ENCODE data around the gene USP31. TPM values are rescaled to one million over a fixed set of nuclear protein-coding genes. Genes with fewer than 3 reads are reported as not detected.

Gene USP31
- total RNA-seq, 1 experiment from 2014 or later, result 11.3 TPM

DNA sequence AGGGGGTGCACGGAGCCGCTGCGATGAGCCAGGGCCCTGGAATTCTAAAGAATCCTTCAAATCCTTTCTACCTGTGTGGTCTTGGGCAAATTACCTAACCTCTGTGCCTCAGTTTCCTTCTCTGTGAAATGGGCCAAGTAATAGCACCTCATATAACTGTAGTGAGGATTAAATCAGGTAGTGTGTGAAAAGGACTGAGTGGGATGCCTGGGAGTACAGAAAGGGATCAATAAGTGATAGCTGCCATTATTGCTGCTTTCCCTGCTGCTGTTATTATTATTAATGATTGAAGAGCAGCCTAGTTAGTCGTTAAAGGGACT, 34.3 kb upstream of the USP31 start:
- DNase-seq, result no peak
- H3K9me3 Mint-ChIP-seq (ENCODE audit: unreplicated experiment), result no peaks in the 10 kb centered on the region
- H3K27me3 Mint-ChIP-seq (ENCODE audit: insufficient read depth, unreplicated experiment), result peaks cover 29% of the 10 kb centered on the region
- no peaks in the 10 kb centered on the region for H3K36me3 ChIP-seq (ENCODE audit: control insufficient read depth, insufficient read depth, low read length)
- TF ChIP-seq CTCF (IDR thresholded peaks at IDR 0.05; ENCODE audit: insufficient read depth in 1 of 2, low read depth in 1 of 2, low read length in 1 of 2, severe bottlenecking in 1 of 2, unreplicated experiment in 1 of 2), result no peak
- H3K36me3 Mint-ChIP-seq (ENCODE audit: insufficient read depth, unreplicated experiment), result no peaks in the 10 kb centered on the region
- H3K4me3 Mint-ChIP-seq (ENCODE audit: unreplicated experiment), result no peak overlapping the region
- H3K4me3 ChIP-seq (ENCODE audit: low read depth, low read length), result no peak overlapping the region
- H3K27me3 ChIP-seq (replicated peaks; ENCODE audit: control insufficient read depth, insufficient read depth, low read length), result peaks cover 5% of the 10 kb centered on the region; the same call in 1 of the 2 replicates
- no peaks in the 10 kb centered on the region for H3K9me3 ChIP-seq
- ChIA-PET POLR2A (no interaction called here), CTCF (interaction anchor here (1.3 kb wide), 1 partner anchor 251 kb away, joined by 4 read pairs; no protein-coding TSS in a partner anchor)
- no TSS peak for BruUV-seq (replicated peaks)
- peaks cover 14% of the 10 kb centered on the region for H3K4me1 Mint-ChIP-seq (ENCODE audit: low read depth, unreplicated experiment)
- intact Hi-C loops (cut with micrococcal nuclease; ENCODE audit: unreplicated experiment), result loop anchor here (10.0 kb wide), 1 partner anchor 111 kb away; no protein-coding TSS in a partner anchor
- peaks cover 6% of the 10 kb centered on the region; the same call in 1 of the 2 replicates for H3K4me1 ChIP-seq
- no peak overlapping the region for H3K27ac Mint-ChIP-seq (ENCODE audit: unreplicated experiment)

DNA sequence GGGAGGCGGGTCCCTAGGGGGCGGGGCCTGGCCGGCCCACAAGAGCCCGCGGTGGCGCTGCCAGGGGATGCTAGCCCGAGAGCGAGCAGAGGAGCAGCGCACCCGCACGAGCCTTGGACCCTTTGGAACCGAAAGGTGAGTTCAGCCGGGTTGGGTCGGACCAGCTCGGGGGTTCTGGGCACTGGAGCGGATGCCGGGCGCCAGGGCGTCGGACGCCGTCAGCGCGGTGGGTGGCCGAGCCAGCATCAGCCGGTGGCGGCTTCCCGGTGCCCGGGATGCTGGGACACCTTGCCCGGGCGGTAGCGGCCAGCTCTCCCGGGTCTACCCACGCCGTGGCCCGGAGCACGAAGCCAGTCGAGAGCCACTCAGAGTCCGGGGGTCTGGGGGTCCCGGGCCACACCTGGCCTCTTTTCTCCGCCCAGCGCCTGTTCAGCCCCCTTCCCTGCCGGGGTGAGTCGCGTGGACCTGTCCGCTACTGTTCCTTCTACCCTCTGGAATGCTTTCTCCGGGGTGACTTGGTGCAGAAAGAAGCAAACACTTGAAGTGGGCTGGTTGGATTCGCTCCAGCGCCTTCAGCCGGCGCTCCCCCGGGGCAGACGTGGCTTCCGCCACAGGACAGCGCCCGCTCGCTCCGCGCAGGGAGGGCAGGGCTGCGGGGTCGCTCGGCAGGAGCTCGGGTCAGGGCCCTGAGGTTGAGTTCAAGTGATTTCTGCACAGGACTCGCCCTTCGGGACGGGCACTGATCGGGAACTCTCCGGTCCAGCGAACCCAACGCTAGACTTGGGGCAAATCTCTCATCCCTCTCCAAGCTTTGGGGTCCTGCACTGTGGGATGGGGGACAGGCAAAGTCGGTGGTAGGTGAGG, 33.7 kb upstream of the USP31 start, which contains the start of gene SCNN1G:
Gene SCNN1G (plus strand): TSS at position 67 of the 864 bp plus-strand sequence. CDS start 3,527 bp downstream, outside the sequence.
- H3K27ac Mint-ChIP-seq (ENCODE audit: unreplicated experiment), result no peak within 1 kb of the TSS
- no TSS peak for BruUV-seq (replicated peaks)
- Histone ChIP-seq H3K9me3 (no peaks in the 10 kb centered on the region), H3K4me3 (ENCODE audit: low read depth, low read length) (peak within 1 kb of the TSS; percentile 31), H3K27me3 (replicated peaks; ENCODE audit: control insufficient read depth, insufficient read depth, low read length) (peaks cover 5% of the 10 kb centered on the region; the same call in 1 of the 2 replicates), H3K4me1 (peaks cover 6% of the 10 kb centered on the region; the same call in 1 of the 2 replicates), H3K36me3 (ENCODE audit: control insufficient read depth, insufficient read depth, low read length) (no peaks in the 10 kb centered on the region)
- intact Hi-C loops (cut with micrococcal nuclease; ENCODE audit: unreplicated experiment), result loop anchor here (1.0 to 10.0 kb wide), 2 partner anchors 112 to 251 kb away; no protein-coding TSS in a partner anchor
- CTCF ChIA-PET, result interaction anchor here (0.6 to 1.1 kb wide), 3 partner anchors 17 to 253 kb away, joined by 3 to 13 read pairs (median 5); no protein-coding TSS in a partner anchor
- TF ChIP-seq CTCF (IDR thresholded peaks at IDR 0.05; ENCODE audit: insufficient read depth in 1 of 2, low read depth in 1 of 2, low read length in 1 of 2, severe bottlenecking in 1 of 2, unreplicated experiment in 1 of 2), result no peak
- H3K36me3 Mint-ChIP-seq (ENCODE audit: insufficient read depth, unreplicated experiment), result no peaks in the 10 kb centered on the region
- peaks cover 14% of the 10 kb centered on the region for H3K4me1 Mint-ChIP-seq (ENCODE audit: low read depth, unreplicated experiment)
- POLR2A ChIA-PET, result no interaction called here
- H3K4me3 Mint-ChIP-seq (ENCODE audit: unreplicated experiment), result peak within 1 kb of the TSS; percentile 66
- H3K27me3 Mint-ChIP-seq (ENCODE audit: insufficient read depth, unreplicated experiment), result peaks cover 28% of the 10 kb centered on the region
- H3K9me3 Mint-ChIP-seq (ENCODE audit: unreplicated experiment), result no peaks in the 10 kb centered on the region
- no peak for DNase-seq

DNA sequence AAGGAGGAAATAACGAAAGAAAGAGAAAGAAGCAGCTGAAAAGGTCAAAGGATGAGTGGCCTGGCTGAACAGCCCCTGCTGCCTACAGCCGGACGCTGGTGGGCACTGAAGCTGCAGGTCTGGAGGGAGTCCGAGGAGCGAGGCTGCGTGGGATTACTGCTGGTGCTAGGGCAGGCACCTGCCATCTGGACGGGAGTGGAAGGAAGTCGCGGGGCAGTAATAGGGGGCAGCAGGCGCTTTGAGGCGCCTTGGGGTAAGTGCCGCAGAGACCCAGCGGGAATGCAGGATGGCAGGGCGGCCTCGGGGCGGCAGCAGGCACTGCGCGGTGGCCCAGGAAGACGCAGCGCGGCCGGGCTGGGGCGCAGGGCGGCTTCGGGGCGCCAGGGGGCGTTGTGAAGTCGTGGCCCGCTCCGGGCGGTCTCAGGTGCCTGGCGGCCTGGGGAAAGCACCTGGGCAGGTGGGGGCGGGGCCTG, 33.0 kb upstream of the USP31 start:
- H3K27me3 ChIP-seq (replicated peaks; ENCODE audit: control insufficient read depth, insufficient read depth, low read length), result peaks cover 5% of the 10 kb centered on the region; the same call in 1 of the 2 replicates
- Mint-ChIP-seq H3K36me3 (ENCODE audit: insufficient read depth, unreplicated experiment) (no peaks in the 10 kb centered on the region), H3K4me3 (ENCODE audit: unreplicated experiment) (peak overlapping the region; percentile 66), H3K9me3 (ENCODE audit: unreplicated experiment) (no peaks in the 10 kb centered on the region), H3K27ac (ENCODE audit: unreplicated experiment) (no peak overlapping the region), H3K4me1 (ENCODE audit: low read depth, unreplicated experiment) (peaks cover 14% of the 10 kb centered on the region), H3K27me3 (ENCODE audit: insufficient read depth, unreplicated experiment) (peaks cover 23% of the 10 kb centered on the region)
- POLR2A ChIA-PET, result no interaction called here
- no peaks in the 10 kb centered on the region for H3K9me3 ChIP-seq
- peak; percentile 85 to 95 for DNase-seq
- no TSS peak for BruUV-seq (replicated peaks)
- peak; percentile 78 to 90 for TF ChIP-seq CTCF (IDR thresholded peaks at IDR 0.05; ENCODE audit: insufficient read depth in 1 of 2, low read depth in 1 of 2, low read length in 1 of 2, severe bottlenecking in 1 of 2, unreplicated experiment in 1 of 2)
- 0 out of 2 replicates have a peak overlapping the region, but pooled peaks have one; percentile 2 for H3K4me3 ChIP-seq (ENCODE audit: low read depth, low read length)
- no peaks in the 10 kb centered on the region for H3K36me3 ChIP-seq (ENCODE audit: control insufficient read depth, insufficient read depth, low read length)
- intact Hi-C loops (cut with micrococcal nuclease; ENCODE audit: unreplicated experiment), result loop anchor here (1.0 to 10.0 kb wide), 2 partner anchors 113 to 252 kb away; no protein-coding TSS in a partner anchor
- CTCF ChIA-PET, result interaction anchor here (0.6 to 1.1 kb wide), 4 partner anchors 17 to 255 kb away, joined by 4 to 13 read pairs (median 5); no protein-coding TSS in a partner anchor
- peaks cover 6% of the 10 kb centered on the region; the same call in 1 of the 2 replicates for H3K4me1 ChIP-seq
